Immature natural killer cell (primary cell): ENCODE results near the gene UAP1. TPM values are rescaled to one million over a fixed set of nuclear protein-coding genes. Genes with fewer than 3 reads are reported as not detected.
A peak's percentile ranks its signal among the peaks of the same experiment; 100 is the strongest.
"Not testable (repeated sequence)": the region's sequence is repeated elsewhere in the genome, so short reads cannot be mapped to it uniquely, and the experiment has no call there.

Experiments
- DNase-seq, 3 donors: peaks; one replicate each; pipeline ENCODE4 v3.0.0; 2022; ENCODE audit warnings: mixed read lengths in 1 of 3
- H3K27ac Mint-ChIP-seq, 6 donors: one replicate each; pipeline ENCODE4 v1.8.0; 2020; ENCODE audit warnings: mixed read lengths in 6 of 6, mild to moderate bottlenecking in 5 of 6, inconsistent platforms in 4 of 6, moderate library complexity in 3 of 6
- H3K27me3 Mint-ChIP-seq, 3 donors: one replicate each; pipeline ENCODE4 v1.8.0; 2020 to 2021; ENCODE audit warnings: low read depth in 3 of 3, mild to moderate bottlenecking in 3 of 3, mixed read lengths in 3 of 3, moderate library complexity in 3 of 3, inconsistent platforms in 1 of 3
- H3K36me3 Mint-ChIP-seq, 3 donors: one replicate each; pipeline ENCODE4 v1.8.0; 2020; ENCODE audit warnings: mixed read lengths in 3 of 3, inconsistent platforms in 2 of 3, mild to moderate bottlenecking in 2 of 3
- H3K4me1 Mint-ChIP-seq, 2 donors: one replicate each; pipeline ENCODE4 v1.8.0; 2020; ENCODE audit warnings: inconsistent platforms in 2 of 2, mild to moderate bottlenecking in 2 of 2, mixed read lengths in 2 of 2, moderate library complexity in 1 of 2
- H3K4me3 Mint-ChIP-seq, 5 donors: one replicate each; pipeline ENCODE4 v1.8.0; 2020; ENCODE audit warnings: mild to moderate bottlenecking in 5 of 5, mixed read lengths in 5 of 5, inconsistent platforms in 3 of 5, moderate library complexity in 3 of 5
- H3K9me3 Mint-ChIP-seq, 6 donors: one replicate each; pipeline ENCODE4 v1.8.0; 2020; ENCODE audit warnings: mild to moderate bottlenecking in 6 of 6, mixed read lengths in 6 of 6, inconsistent platforms in 4 of 6, moderate library complexity in 3 of 6
- polyA plus RNA-seq, 3 donors: library from polyadenylated mRNA; unstranded; fragments of 300-500 nt; fragmentation: Illumina TruSeq; gene quantifications; one replicate each; pipeline ENCODE4 v1.2.3, GENCODE V29; 2021

The UAP1 gene
- polyA plus RNA-seq, 3 donors from 2014 or later, result 49.0 to 87.1 (median 57.0) TPM

DNA sequence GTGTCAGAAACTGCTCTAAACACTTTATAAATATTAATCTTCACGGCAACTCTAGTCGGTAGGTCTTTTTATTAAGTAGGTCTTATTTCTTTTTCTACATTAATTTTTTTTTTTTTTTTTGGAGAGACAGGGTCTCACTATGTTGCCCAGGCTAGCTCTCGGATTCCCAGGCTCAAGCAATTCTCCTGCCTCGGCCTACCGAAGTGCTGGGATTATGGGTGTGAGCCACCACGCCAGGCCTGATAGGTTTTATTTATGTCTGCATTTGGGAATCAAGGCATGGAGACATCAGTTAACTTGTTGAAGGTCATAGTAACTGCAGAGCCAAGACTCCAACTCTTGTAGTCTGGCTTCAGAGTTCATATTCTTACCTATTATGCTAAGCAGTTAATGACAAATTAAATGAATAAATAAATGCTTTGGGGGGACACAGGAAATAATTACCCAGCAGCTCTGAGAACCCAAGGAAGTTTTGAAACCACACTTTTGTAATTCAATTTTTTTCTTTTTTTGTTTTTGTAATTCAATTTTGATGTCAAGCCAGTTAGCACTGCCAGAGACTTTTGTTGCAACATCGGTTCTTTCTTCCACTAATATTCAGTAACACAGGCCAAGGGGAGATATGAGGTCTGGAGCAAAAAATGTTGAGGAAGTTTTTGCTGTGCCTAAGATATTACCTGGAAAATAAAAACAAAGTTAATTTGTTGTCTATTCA, 9.4 kb upstream of the UAP1 start:
- no peak for DNase-seq
- H3K4me3 Mint-ChIP-seq, result peak overlapping the region in 1 of 5 donors; percentile 22
- H3K9me3 Mint-ChIP-seq, result no peaks in the 10 kb centered on the region
- peaks cover 0 to 9% (median 4%) of the 10 kb centered on the region in 3 donors for H3K27me3 Mint-ChIP-seq
- peaks cover 3 to 8% (median 6%) of the 10 kb centered on the region in 3 donors for H3K36me3 Mint-ChIP-seq
- peaks cover 38 to 44% of the 10 kb centered on the region in 2 donors for H3K4me1 Mint-ChIP-seq
- peak overlapping the region in 3 of 6 donors; percentile 9 to 80 (median 53) for H3K27ac Mint-ChIP-seq

DNA sequence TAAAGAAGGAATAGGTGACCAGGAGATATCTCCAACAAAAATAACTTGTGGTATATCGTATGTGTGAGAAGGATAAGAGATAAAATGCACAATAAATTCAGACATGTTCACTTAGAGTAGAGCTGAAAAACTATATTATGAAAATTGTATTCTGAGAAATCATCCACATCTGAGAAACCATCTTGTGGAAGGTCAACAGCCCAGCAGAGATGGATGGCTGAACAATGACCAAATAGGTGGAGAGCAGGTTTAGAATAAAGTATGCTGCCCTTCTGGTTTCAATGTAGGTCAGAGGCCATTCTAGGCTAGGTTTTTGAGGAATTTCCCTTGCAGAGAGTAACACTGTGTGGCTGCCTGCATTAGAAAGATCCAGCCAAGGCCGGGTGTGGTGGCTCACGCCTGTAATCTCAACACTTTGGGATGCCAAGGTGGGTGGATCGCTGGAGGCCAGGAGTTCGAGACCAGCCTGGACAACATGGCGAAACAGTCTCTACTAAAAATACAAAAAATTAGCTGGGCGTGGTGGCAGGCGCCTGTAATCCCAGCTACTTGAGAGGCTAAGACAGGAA, 8.8 kb upstream of the UAP1 start:
- DNase-seq, result no peak
- Mint-ChIP-seq H3K36me3 (peaks cover 3 to 8% (median 6%) of the 10 kb centered on the region in 3 donors), H3K4me3 (no peak overlapping the region), H3K4me1 (peaks cover 36 to 42% of the 10 kb centered on the region in 2 donors), H3K27ac (peak overlapping the region in 2 of 6 donors; percentile 9 to 80), H3K9me3 (no peaks in the 10 kb centered on the region), H3K27me3 (peaks cover 0 to 7% (median 4%) of the 10 kb centered on the region in 3 donors)

DNA sequence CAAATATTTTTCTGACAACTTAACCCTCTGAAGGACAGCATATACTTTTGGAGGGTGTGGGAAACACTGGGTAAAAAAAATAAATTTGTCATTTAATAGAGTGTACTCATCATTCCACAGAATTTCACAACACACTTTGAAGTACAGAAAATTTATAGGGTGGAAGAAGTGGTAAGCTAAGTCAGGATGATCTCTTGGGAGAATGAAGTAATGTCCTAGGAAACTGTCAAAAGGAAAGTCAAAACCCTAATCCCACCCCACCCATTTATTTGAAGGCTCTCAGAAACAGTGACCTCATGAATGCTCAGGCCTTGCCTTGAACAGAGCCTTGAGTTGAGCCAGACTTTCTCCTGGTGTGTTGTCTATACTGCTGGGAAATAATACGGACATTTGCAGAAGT, 7.3 kb upstream of the UAP1 start:
- H3K4me1 Mint-ChIP-seq, result peaks cover 23 to 29% of the 10 kb centered on the region in 2 donors
- no peaks in the 10 kb centered on the region for H3K9me3 Mint-ChIP-seq
- H3K27ac Mint-ChIP-seq, result peak overlapping the region in 2 of 6 donors; percentile 12 to 75
- H3K36me3 Mint-ChIP-seq, result peaks cover 1 to 6% (median 2%) of the 10 kb centered on the region in 3 donors
- DNase-seq, result no peak
- peaks cover 0 to 2% (median 0%) of the 10 kb centered on the region in 3 donors for H3K27me3 Mint-ChIP-seq
- no peak overlapping the region for H3K4me3 Mint-ChIP-seq

DNA sequence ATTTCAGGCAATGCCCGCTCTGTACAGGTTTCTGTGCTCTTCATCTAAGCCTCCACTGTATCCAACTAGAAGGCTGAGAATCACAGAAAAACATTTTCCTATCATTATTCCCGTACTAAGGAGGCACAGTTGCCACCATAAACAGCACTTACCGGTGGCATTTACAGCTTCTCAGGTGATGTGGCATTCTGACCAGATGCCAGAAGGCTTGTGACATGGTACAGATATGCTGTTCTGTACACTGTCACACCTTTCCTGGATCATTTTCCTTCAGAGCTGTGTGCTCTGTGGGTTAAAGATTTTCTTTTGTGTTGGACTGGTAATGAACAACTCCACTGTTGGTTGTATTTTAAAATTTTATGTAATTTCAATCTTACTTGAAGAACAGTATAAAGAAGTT, 4.0 kb upstream of the UAP1 start:
- no peak for DNase-seq
- Mint-ChIP-seq H3K36me3 (peaks cover 0 to 4% (median 0%) of the 10 kb centered on the region in 3 donors), H3K27me3 (peaks cover 5 to 16% (median 10%) of the 10 kb centered on the region in 3 donors), H3K27ac (no peak overlapping the region), H3K9me3 (no peaks in the 10 kb centered on the region), H3K4me1 (peaks cover 24% of the 10 kb centered on the region in 2 donors), H3K4me3 (no peak overlapping the region)

DNA sequence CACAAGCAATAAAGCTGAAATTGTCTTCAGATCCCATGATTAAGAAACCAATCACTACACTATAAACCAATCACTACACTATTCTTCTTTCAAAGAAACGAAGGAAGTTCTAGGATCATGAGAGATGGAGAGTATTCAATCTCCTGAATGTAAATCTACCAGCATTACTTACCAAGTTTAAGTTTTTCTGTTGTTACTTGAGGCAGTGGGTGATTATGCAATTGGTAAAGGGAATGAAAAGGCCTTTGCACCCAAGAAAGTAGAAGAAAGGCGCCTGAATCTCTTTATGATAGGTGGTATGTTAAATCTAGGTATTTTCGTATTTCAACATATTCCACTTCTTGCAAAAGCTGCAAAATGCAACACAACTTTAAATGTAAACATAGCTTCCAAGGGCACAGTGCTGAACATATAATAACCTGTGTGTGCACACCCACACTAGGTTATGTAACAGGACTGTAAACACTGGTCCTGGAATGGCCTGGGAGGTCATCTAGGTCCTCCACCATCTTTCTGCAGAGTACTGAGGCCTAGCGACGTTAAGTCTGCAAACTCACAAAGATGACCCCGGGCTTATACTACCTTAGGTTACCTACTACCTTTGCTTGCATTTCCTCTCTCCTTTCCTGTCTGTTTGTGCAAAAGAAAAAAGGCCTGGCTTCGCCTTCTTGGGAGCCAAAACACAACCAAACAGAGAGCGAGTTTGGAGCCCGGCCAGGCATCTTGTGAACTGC, 1.1 kb upstream of the UAP1 start:
- Mint-ChIP-seq H3K4me3 (peak overlapping the region; percentile 89 to 99 (median 96)), H3K36me3 (no peaks in the 10 kb centered on the region), H3K27ac (peak overlapping the region; percentile 94 to 99 (median 98)), H3K9me3 (no peaks in the 10 kb centered on the region), H3K4me1 (peaks cover 45 to 51% of the 10 kb centered on the region in 2 donors), H3K27me3 (peaks cover 5 to 26% (median 11%) of the 10 kb centered on the region in 3 donors)
- DNase-seq, result no peak

GRCh38 chr1:162561037-162561615, 396 bp upstream of the UAP1 start:
- Mint-ChIP-seq H3K9me3 (no peaks in the 10 kb centered on the region), H3K27ac (peak overlapping the region; percentile 94 to 99 (median 98)), H3K4me1 (peaks cover 50 to 58% of the 10 kb centered on the region in 2 donors), H3K4me3 (peak overlapping the region; percentile 89 to 99 (median 96)), H3K27me3 (peaks cover 5 to 26% (median 11%) of the 10 kb centered on the region in 3 donors), H3K36me3 (no peaks in the 10 kb centered on the region)
- DNase-seq, result peak; percentile 99

- DNase-seq, result no peak
- Mint-ChIP-seq H3K36me3 (peaks cover 0 to 8% (median 8%) of the 10 kb centered on the region in 3 donors), H3K27ac (peak overlapping the region; percentile 91 to 96 (median 94)), H3K9me3 (no peaks in the 10 kb centered on the region), H3K27me3 (peaks cover 5 to 26% (median 11%) of the 10 kb centered on the region in 3 donors), H3K4me3 (peak overlapping the region; percentile 89 to 99 (median 96)), H3K4me1 (peaks cover 57 to 71% of the 10 kb centered on the region in 2 donors)
Measured at GRCh38 chr1:162562470-162562828, 927 bp downstream of the UAP1 start.

GRCh38 chr1:162564762-162565218, 3.3 kb downstream of the UAP1 start:
- H3K36me3 Mint-ChIP-seq, result peaks cover 8 to 20% (median 15%) of the 10 kb centered on the region in 3 donors
- peaks cover 5 to 26% (median 11%) of the 10 kb centered on the region in 3 donors for H3K27me3 Mint-ChIP-seq
- peaks cover 62 to 81% of the 10 kb centered on the region in 2 donors for H3K4me1 Mint-ChIP-seq
- H3K4me3 Mint-ChIP-seq, result peak overlapping the region in 2 of 5 donors; percentile 8 to 65
- DNase-seq, result no peak
- peak overlapping the region; percentile 36 to 94 (median 76) for H3K27ac Mint-ChIP-seq
- H3K9me3 Mint-ChIP-seq, result no peaks in the 10 kb centered on the region

- peaks cover 60 to 75% of the 10 kb centered on the region in 2 donors for H3K4me1 Mint-ChIP-seq
- H3K27ac Mint-ChIP-seq, result peak overlapping the region; percentile 40 to 94 (median 76)
- H3K4me3 Mint-ChIP-seq, result peak overlapping the region in 3 of 5 donors; percentile 8 to 65 (median 34)
- H3K9me3 Mint-ChIP-seq, result no peaks in the 10 kb centered on the region
- peaks cover 5 to 26% (median 11%) of the 10 kb centered on the region in 3 donors for H3K27me3 Mint-ChIP-seq
- H3K36me3 Mint-ChIP-seq, result peaks cover 11 to 22% (median 15%) of the 10 kb centered on the region in 3 donors
- peak; percentile 24 to 34 (median 26) for DNase-seq
Measured at GRCh38 chr1:162565460-162565859, 3.9 kb downstream of the UAP1 start.

- peaks cover 2 to 16% (median 8%) of the 10 kb centered on the region in 3 donors for H3K27me3 Mint-ChIP-seq
- no peaks in the 10 kb centered on the region for H3K9me3 Mint-ChIP-seq
- peak overlapping the region in 3 of 6 donors; percentile 73 to 76 (median 75) for H3K27ac Mint-ChIP-seq
- DNase-seq, result no peak
- H3K4me3 Mint-ChIP-seq, result peak overlapping the region in 1 of 5 donors; percentile 40
- H3K4me1 Mint-ChIP-seq, result peaks cover 53 to 74% of the 10 kb centered on the region in 2 donors
- peaks cover 12 to 23% (median 15%) of the 10 kb centered on the region in 3 donors for H3K36me3 Mint-ChIP-seq
Measured at GRCh38 chr1:162566870-162567269, 5.3 kb downstream of the UAP1 start.

- peaks cover 46 to 70% of the 10 kb centered on the region in 2 donors for H3K4me1 Mint-ChIP-seq
- no peak overlapping the region for H3K27ac Mint-ChIP-seq
- H3K36me3 Mint-ChIP-seq, result peaks cover 12 to 23% (median 15%) of the 10 kb centered on the region in 3 donors
- no peaks in the 10 kb centered on the region for H3K9me3 Mint-ChIP-seq
- no peak overlapping the region for H3K4me3 Mint-ChIP-seq
- DNase-seq, result no peak
- peaks cover 0 to 6% (median 0%) of the 10 kb centered on the region in 3 donors for H3K27me3 Mint-ChIP-seq
Measured at GRCh38 chr1:162568802-162569201, 7.3 kb downstream of the UAP1 start.

DNA sequence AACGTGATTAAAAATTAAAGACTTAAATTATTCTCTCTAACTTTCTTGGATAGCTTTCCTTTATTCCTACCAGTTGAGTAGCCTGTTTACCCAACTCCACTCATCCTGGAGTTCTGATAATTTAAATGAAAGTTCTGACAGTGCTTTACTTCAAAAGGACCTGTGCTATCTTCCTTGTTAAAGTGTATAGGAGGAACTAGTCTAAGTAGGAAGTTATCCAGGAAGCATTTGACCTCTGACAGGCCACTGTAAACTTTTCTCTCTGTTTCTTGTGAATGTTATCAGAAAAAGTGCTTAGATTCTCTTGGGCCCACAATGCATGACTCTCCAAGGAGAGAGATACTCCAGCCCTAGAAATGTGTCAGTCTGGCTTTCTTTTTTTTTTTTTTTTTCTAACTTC, 9.2 kb downstream of the UAP1 start:
- H3K4me3 Mint-ChIP-seq, result no peak overlapping the region
- H3K27ac Mint-ChIP-seq, result no peak overlapping the region
- H3K9me3 Mint-ChIP-seq, result no peaks in the 10 kb centered on the region

GRCh38 chr1:162571121-162571520, 9.6 kb downstream of the UAP1 start:
- Mint-ChIP-seq H3K36me3 (peaks cover 12 to 23% (median 15%) of the 10 kb centered on the region in 3 donors), H3K4me1 (peaks cover 26 to 47% of the 10 kb centered on the region in 2 donors)
- H3K9me3 Mint-ChIP-seq, H3K4me3 Mint-ChIP-seq, H3K27ac Mint-ChIP-seq, H3K27me3 Mint-ChIP-seq, DNase-seq: not testable (repeated sequence)

More for the DNA sequence above, 9.2 kb downstream of the UAP1 start:
- Mint-ChIP-seq H3K27me3 (no peaks in the 10 kb centered on the region), H3K36me3 (peaks cover 12 to 23% (median 15%) of the 10 kb centered on the region in 3 donors), H3K4me1 (peaks cover 29 to 51% of the 10 kb centered on the region in 2 donors)
- no peak for DNase-seq
